ENCODE data around the gene KMT2E.
"Not testable (repeated sequence)": the region's sequence is repeated elsewhere in the genome, so short reads cannot be mapped to it uniquely, and the experiment has no call there.

KMT2E gene

DNA sequence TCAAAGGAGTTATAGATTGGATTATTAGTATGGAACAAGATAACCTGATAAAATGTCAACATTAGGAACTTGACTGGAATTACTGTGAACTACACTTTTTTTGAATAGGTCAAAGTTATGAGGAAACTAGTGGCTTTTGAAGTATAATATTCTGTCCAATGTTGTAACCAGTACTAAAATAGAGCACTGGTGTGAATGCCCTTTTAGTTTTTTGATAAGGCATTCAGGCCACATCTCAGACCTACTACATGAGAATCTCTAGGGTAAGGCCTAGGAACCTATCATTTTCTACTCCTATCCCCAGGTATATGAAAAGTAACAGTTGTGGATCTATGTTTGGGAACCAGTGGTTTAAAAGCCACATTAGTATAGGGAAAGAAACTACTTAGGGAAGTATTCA is 16.4 kb downstream of the KMT2E start:
- Histone ChIP-seq H3K4me1 (ENCODE audit: control insufficient read depth, insufficient read depth, low read length) (no peaks in the 10 kb centered on the region), H3K27me3 (ENCODE audit: control insufficient read depth in 1 of 2, insufficient read depth in 2 of 2, low read length in 2 of 2) (no peaks in the 10 kb centered on the region), H3K36me3 (ENCODE audit: control insufficient read depth in 2 of 2, insufficient read depth in 2 of 2, low read length in 2 of 2) (no peaks in the 10 kb centered on the region), H3K9ac (ENCODE audit: low read length in 2 of 2) (no peak overlapping the region), H3K9me3 (ENCODE audit: control insufficient read depth in 2 of 2, low read length in 2 of 2) (no peaks in the 10 kb centered on the region), H3K27ac (ENCODE audit: low read length) (no peak overlapping the region), H3K4me3 (ENCODE audit: low read length in 2 of 2) (no peak overlapping the region)

DNA sequence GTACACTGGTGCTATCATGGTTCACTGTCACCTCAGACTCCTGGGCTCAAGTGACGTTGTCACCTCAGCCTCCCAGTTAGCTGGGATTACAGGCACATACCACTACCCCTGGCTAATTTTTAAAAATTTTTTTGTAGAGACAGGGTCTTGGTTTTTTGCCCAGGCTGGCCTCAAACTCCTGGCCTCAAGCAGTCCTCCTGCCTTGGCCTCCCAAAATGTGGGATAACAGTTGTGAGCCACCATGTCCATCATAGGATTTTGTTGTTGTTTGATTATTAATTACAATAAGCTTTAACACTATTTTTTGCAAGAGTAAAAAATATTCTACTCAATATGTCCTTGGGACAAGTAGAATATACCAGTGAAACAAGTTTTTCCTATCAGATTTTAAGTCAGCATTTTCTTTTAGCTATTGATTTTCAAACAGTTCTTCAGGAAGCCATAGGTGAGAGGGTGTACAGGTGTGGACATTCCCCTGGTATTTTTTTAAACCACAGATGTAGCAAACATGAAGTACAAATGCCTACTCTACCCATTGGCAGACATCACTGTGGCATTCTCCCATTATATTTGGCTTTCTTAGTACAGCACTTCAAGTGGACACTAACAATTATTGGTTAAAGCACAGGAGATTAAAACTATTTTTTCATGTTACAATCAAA is 18.7 kb downstream of the KMT2E start:
- no peak overlapping the region for H3K9ac ChIP-seq (ENCODE audit: low read length in 2 of 2)
- H3K4me1 ChIP-seq (ENCODE audit: control insufficient read depth, insufficient read depth, low read length), result no peaks in the 10 kb centered on the region
- H3K27ac ChIP-seq (ENCODE audit: low read length), result no peak overlapping the region
- H3K4me3 ChIP-seq (ENCODE audit: low read length in 2 of 2), result no peak overlapping the region
- H3K27me3 ChIP-seq (ENCODE audit: control insufficient read depth in 1 of 2, insufficient read depth in 2 of 2, low read length in 2 of 2), result no peaks in the 10 kb centered on the region
- no peaks in the 10 kb centered on the region for H3K9me3 ChIP-seq (ENCODE audit: control insufficient read depth in 2 of 2, low read length in 2 of 2)
- no peaks in the 10 kb centered on the region for H3K36me3 ChIP-seq (ENCODE audit: control insufficient read depth in 2 of 2, insufficient read depth in 2 of 2, low read length in 2 of 2)

DNA sequence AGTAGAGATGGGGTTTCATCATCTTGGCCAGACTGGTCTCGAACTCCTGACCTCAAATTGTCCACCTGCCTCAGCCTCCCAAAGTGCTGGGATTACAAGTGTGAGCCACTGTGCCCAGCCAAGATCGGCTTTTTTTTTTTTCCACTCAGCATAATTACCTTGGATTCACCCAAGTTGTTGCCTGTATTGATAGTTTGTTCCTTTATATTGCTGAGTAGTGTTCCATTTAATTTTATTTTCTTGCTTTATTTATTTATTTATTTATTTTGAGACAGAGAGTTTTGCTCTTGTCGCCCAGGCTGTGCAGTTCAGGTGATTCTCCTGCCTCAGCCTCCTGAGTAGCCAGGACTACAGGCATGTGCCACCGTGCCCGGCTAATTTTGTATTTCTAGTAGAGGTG is 21.3 kb downstream of the KMT2E start:
- no peak overlapping the region for H3K4me3 ChIP-seq (ENCODE audit: low read length in 2 of 2)
- H3K9me3 ChIP-seq (ENCODE audit: control insufficient read depth in 2 of 2, low read length in 2 of 2), result no peaks in the 10 kb centered on the region
- H3K27me3 ChIP-seq (ENCODE audit: control insufficient read depth in 1 of 2, insufficient read depth in 2 of 2, low read length in 2 of 2), result no peaks in the 10 kb centered on the region
- H3K4me1 ChIP-seq (ENCODE audit: control insufficient read depth, insufficient read depth, low read length), result no peaks in the 10 kb centered on the region
- no peak overlapping the region for H3K9ac ChIP-seq (ENCODE audit: low read length in 2 of 2)
- H3K36me3 ChIP-seq (ENCODE audit: control insufficient read depth in 2 of 2, insufficient read depth in 2 of 2, low read length in 2 of 2), result no peaks in the 10 kb centered on the region
- no peak overlapping the region for H3K27ac ChIP-seq (ENCODE audit: low read length)

DNA sequence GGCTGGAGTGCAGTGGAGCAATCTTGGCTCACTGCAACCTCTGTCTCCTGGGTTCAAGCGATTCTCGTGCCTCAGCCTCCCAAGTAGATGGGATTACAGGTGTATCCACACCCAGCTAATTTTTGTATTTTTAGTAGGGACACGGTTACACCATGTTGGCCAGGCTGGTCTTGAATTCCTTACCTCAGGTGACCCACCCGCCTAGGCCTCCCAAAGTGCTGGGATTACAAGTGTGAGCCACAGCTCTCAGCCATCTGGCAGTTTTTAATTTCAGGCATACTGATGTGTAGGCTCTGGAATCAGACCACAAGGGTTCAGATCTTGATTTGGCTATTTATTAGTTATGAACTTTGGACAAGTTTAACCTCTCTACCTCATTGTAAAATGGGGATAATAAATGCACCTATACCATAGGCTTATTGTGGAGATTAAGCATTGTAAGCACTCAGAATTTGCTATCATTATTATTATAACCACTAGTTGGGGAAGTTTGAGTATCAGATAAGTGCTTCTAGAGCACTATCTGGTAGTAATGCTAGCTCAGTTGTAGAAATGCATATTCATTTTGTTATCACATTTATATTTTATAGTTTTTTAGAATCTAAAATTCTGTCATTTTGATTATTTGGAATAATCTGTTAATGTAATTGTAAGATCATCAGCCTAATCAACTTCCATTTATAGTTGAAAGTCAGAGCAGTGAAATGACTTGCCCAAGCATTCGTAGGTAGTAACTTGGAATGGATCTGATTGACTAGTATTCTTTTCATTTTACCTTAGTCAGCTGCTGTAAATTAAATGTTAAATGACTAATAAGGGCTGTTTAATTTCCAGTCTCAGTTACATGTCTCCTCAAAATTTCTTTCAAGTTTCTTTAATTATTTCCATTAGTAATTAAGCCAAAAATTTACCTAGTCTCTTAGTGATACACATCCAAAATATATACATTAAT is 22.5 kb downstream of the KMT2E start:
- H3K9ac ChIP-seq (ENCODE audit: low read length in 2 of 2), result no peak overlapping the region
- no peaks in the 10 kb centered on the region for H3K27me3 ChIP-seq (ENCODE audit: control insufficient read depth in 1 of 2, insufficient read depth in 2 of 2, low read length in 2 of 2)
- no peak overlapping the region for H3K4me3 ChIP-seq (ENCODE audit: low read length in 2 of 2)
- H3K4me1 ChIP-seq (ENCODE audit: control insufficient read depth, insufficient read depth, low read length), result no peaks in the 10 kb centered on the region
- no peak overlapping the region for H3K27ac ChIP-seq (ENCODE audit: low read length)
- no peaks in the 10 kb centered on the region for H3K36me3 ChIP-seq (ENCODE audit: control insufficient read depth in 2 of 2, insufficient read depth in 2 of 2, low read length in 2 of 2)
- H3K9me3 ChIP-seq (ENCODE audit: control insufficient read depth in 2 of 2, low read length in 2 of 2), result no peaks in the 10 kb centered on the region

DNA sequence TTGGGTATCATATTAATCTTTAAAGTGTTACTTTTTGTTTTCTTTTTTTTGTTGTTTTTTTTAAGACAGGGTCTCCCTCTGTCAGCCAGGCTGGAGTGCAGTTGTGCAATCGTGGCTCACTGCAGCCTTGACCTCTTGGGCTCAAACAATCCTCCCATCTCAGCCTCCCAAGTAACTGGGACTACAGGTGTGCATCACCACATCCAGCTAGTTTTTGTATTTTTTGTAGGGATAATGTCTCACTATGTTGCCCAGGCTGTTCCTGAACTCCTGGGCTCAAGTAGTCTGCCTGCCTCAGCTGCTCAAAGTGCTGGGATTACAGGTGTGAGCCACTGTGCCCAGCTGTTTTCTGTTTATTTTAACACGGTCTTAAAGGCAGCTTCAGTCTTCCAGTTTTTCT is 23.3 kb downstream of the KMT2E start:
- no peak overlapping the region for H3K4me3 ChIP-seq (ENCODE audit: low read length in 2 of 2)
- no peaks in the 10 kb centered on the region for H3K9me3 ChIP-seq (ENCODE audit: control insufficient read depth in 2 of 2, low read length in 2 of 2)
- H3K4me1 ChIP-seq (ENCODE audit: control insufficient read depth, insufficient read depth, low read length), result no peaks in the 10 kb centered on the region
- no peak overlapping the region for H3K27ac ChIP-seq (ENCODE audit: low read length)
- H3K36me3 ChIP-seq (ENCODE audit: control insufficient read depth in 2 of 2, insufficient read depth in 2 of 2, low read length in 2 of 2), result no peaks in the 10 kb centered on the region
- no peak overlapping the region for H3K9ac ChIP-seq (ENCODE audit: low read length in 2 of 2)
- no peaks in the 10 kb centered on the region for H3K27me3 ChIP-seq (ENCODE audit: control insufficient read depth in 1 of 2, insufficient read depth in 2 of 2, low read length in 2 of 2)

DNA sequence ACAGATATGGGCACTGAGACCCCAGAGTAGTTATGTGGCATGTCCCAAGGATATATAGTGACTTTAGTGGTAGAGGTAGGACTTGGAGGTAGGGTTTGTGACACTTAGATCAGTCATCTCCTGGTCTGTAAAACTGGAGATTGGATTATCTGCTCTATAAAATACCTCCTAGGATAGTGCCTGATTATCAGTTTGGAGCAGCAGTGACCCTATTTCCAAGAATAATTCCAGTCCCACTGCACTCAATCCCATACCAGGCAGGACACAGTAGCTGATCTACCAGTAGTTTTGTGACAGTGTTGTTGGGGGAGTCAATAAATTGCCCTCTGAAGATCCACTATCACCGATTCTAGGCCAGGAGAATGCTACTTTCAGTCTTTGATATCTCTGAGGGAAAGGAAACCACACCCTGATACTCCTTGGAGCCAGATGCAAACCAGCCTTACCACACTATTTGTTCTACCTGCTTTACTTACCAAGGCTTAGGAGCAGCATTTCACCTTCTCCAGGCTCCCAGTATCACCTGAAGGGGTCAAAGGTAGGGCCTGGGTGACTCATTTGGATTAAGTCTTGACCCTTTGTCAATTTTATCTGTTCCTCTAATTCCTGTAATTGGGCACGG is 30.6 kb downstream of the KMT2E start:
- no peaks in the 10 kb centered on the region for H3K27me3 ChIP-seq (ENCODE audit: control insufficient read depth in 1 of 2, insufficient read depth in 2 of 2, low read length in 2 of 2)
- H3K4me3 ChIP-seq (ENCODE audit: low read length in 2 of 2), result no peak overlapping the region
- H3K36me3 ChIP-seq (ENCODE audit: control insufficient read depth in 2 of 2, insufficient read depth in 2 of 2, low read length in 2 of 2), result peaks cover 11 to 19% of the 10 kb centered on the region in 2 donors
- H3K4me1 ChIP-seq (ENCODE audit: control insufficient read depth, insufficient read depth, low read length), result peaks cover 13% of the 10 kb centered on the region
- no peaks in the 10 kb centered on the region for H3K9me3 ChIP-seq (ENCODE audit: control insufficient read depth in 2 of 2, low read length in 2 of 2)
- no peak overlapping the region for H3K27ac ChIP-seq (ENCODE audit: low read length)
- no peak overlapping the region for H3K9ac ChIP-seq (ENCODE audit: low read length in 2 of 2)

DNA sequence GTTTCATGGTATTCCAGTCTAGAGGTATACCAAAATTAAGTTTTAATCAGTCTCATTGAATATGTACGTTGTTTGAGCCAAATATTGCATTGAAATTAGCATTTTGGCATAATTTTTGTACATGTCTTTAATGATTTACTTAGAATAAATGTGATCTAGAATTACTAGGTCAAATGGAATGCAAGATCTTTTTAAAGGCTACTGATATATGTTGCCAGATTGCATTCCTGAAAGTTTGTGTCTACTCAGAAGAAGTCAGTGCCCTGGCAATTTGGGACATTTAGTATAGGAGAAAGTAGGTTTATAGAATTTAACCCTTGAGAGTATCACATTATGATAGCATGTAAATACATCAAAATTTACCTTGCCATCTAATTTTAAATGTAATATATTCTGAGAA is 32.4 kb downstream of the KMT2E start:
- no peak overlapping the region for H3K4me3 ChIP-seq (ENCODE audit: low read length in 2 of 2)
- H3K27me3 ChIP-seq (ENCODE audit: control insufficient read depth in 1 of 2, insufficient read depth in 2 of 2, low read length in 2 of 2), result no peaks in the 10 kb centered on the region
- H3K9ac ChIP-seq (ENCODE audit: low read length in 2 of 2), result no peak overlapping the region
- peaks cover 13% of the 10 kb centered on the region for H3K4me1 ChIP-seq (ENCODE audit: control insufficient read depth, insufficient read depth, low read length)
- no peaks in the 10 kb centered on the region for H3K9me3 ChIP-seq (ENCODE audit: control insufficient read depth in 2 of 2, low read length in 2 of 2)
- peaks cover 11 to 22% of the 10 kb centered on the region in 2 donors for H3K36me3 ChIP-seq (ENCODE audit: control insufficient read depth in 2 of 2, insufficient read depth in 2 of 2, low read length in 2 of 2)
- H3K27ac ChIP-seq (ENCODE audit: low read length), result no peak overlapping the region

DNA sequence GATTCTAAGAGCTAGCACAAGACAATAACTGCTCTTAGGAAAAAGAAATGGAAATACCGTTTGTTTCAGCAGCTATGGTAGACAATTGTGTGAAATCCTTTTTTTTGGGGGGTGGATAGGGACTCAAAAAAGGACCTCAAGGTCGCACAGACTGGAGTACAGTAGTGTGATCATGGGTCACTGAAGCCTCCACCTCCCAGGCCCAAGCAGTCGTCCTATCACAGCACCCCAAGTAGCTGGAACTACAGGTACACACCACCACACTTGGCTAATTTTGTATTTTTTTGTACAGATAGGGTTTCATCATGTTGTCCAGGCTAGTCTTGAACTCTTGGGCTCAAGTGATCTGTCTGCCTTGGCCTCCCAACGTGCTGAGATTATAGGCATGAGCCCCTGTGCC is 33.9 kb downstream of the KMT2E start:
- Histone ChIP-seq H3K9ac (ENCODE audit: low read length in 2 of 2) (no peak overlapping the region), H3K36me3 (ENCODE audit: control insufficient read depth in 2 of 2, insufficient read depth in 2 of 2, low read length in 2 of 2) (peaks cover 8 to 24% of the 10 kb centered on the region in 2 donors), H3K4me3 (ENCODE audit: low read length in 2 of 2) (no peak overlapping the region), H3K9me3 (ENCODE audit: control insufficient read depth in 2 of 2, low read length in 2 of 2) (no peaks in the 10 kb centered on the region), H3K4me1 (ENCODE audit: control insufficient read depth, insufficient read depth, low read length) (peaks cover 13% of the 10 kb centered on the region), H3K27me3 (ENCODE audit: control insufficient read depth in 1 of 2, insufficient read depth in 2 of 2, low read length in 2 of 2) (no peaks in the 10 kb centered on the region), H3K27ac (ENCODE audit: low read length) (no peak overlapping the region)

DNA sequence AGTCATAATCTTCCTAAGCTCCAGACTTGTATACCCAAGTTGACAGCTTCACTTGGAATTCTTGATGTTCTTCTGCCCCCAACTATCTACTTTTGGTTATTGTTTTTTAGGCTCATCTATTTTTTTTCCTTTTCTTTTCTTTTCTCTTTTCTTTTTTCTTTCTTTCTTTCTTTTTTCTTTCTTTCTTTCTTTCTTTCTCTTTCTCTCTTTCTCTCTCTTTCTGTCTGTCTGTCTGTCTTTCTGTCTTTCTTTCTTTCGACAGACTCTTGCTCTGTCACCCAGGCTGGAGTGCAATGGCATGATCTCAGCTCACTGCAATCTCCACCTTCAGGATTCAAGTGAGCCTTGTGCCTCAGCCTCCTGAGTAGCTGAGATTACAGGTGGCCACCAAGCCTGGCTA is 36.5 kb downstream of the KMT2E start:
- Histone ChIP-seq H3K36me3 (ENCODE audit: control insufficient read depth in 2 of 2, insufficient read depth in 2 of 2, low read length in 2 of 2) (peaks cover 3 to 10% of the 10 kb centered on the region in 2 donors), H3K4me1 (ENCODE audit: control insufficient read depth, insufficient read depth, low read length) (peaks cover 13% of the 10 kb centered on the region)

DNA sequence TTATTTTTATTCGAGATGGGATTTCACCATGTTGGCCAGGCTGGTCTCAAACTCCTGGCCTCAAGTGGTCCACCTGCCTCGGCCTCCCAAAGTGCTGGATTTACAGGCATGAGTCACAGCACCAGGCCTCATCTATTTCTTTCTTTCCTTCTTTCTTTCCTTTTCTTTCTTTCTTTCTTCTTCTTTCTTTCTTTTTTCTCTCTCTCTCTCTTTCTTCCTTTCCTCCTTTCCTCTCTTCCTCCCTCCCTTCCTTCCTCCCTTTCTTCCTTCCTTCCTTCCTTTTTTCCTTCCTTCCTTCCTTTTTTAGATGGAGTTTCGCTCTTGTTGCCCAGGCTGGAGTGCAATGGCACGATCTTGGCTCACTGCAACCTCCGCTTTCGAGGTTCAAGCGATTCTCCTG is 36.9 kb downstream of the KMT2E start:
- H3K9ac ChIP-seq (ENCODE audit: low read length in 2 of 2); H3K4me3 ChIP-seq (ENCODE audit: low read length in 2 of 2); H3K27me3 ChIP-seq (ENCODE audit: control insufficient read depth in 1 of 2, insufficient read depth in 2 of 2, low read length in 2 of 2); H3K9me3 ChIP-seq (ENCODE audit: control insufficient read depth in 2 of 2, low read length in 2 of 2); H3K36me3 ChIP-seq (ENCODE audit: control insufficient read depth in 2 of 2, insufficient read depth in 2 of 2, low read length in 2 of 2); H3K27ac ChIP-seq (ENCODE audit: low read length): not testable (repeated sequence)
- H3K4me1 ChIP-seq (ENCODE audit: control insufficient read depth, insufficient read depth, low read length), result peaks cover 13% of the 10 kb centered on the region

More for the DNA sequence above, 36.5 kb downstream of the KMT2E start:
- Histone ChIP-seq H3K4me3 (ENCODE audit: low read length in 2 of 2) (no peak overlapping the region), H3K27me3 (ENCODE audit: control insufficient read depth in 1 of 2, insufficient read depth in 2 of 2, low read length in 2 of 2) (no peaks in the 10 kb centered on the region), H3K9me3 (ENCODE audit: control insufficient read depth in 2 of 2, low read length in 2 of 2) (no peaks in the 10 kb centered on the region), H3K27ac (ENCODE audit: low read length) (no peak overlapping the region), H3K9ac (ENCODE audit: low read length in 2 of 2) (no peak overlapping the region)

Measured in stomach smooth muscle (tissue), 2 donors.